Smooth muscle cell of the brain vasculature (primary cell): Measurements from ENCODE around the gene TCF12.

Experiments
- DNase-seq: peaks from one replicate; pipeline ENCODE4 v3.0.0-alpha.2; 2012; ENCODE audit warnings: low read depth, low spot score

TCF12 gene

DNA sequence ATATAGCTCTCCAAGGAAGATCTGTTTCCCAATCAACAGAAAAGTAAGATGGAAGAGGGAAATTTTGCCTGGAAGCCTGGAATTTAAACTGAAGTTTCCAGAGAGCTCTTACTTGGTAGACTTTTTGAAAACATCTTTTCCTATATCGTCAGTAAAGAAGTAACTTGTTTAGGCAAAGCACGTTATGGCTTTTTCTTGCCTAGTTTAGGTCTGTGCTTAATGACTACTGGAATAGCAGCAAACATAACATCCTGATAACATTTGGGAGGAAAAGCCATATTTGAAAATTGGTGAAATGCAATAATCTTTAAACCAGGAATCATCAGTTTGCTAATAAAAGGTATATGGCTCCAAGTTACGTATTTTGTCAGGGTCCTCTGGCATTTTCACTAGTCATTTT, 297.4 kb downstream of the TCF12 start:
- no peak for DNase-seq

DNA sequence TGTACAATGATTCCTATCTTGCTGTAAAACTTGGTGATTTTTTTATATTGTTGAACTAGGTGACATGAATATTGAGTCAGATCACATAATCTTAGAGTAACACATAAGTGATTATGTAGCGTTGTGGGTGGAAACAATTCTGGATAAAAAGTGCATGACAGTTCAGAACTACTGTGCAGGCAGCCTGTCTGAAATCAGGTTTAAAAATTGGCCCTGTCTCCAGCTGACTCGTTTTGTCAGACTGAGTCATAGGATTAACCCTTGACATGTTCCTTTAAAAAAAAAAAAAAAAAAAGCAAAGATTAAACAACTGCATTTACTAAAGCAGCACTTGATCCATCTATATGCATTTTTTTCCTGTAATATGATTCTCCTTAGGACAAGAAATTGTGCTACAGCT, 297.8 kb downstream of the TCF12 start:
- DNase-seq, result no peak

DNA sequence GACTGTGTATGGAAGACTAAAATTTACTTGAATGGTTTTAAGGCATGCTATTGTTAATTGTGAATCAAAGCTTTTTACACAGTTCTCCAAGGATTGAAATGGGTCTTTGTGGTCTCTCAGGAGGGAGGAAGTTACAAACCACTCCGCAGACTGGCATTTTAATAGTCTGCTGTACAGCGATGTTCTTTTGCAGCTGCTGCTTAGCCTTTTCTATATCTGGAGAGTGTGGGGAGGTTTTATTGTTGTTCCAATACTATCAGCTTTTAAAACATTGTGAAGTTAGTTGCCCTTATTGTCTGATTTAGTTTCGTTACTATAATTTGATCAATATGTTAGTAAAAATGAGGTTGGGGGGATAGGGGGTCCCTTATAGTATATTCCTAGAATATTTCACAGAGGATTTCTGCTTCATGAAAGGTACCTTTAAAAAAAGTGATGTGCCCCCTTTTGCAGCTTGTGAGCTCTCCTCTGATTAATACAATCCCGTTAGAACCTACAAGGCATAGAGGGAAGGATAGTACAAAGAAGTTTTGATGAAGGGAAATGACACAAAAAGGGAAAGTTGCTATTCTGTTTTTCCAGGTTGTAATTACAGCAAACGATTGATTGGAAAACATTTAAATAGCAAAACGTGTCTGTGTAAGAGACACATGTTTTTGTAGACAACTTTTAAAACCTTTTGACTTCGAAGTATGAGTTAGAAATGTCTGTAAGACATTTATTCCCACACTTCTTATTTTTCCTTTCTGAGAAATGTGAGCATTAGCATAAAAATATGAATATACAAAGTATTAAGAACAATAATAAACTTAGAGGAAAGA, 299.5 kb downstream of the TCF12 start:
- DNase-seq, result no peak

DNA sequence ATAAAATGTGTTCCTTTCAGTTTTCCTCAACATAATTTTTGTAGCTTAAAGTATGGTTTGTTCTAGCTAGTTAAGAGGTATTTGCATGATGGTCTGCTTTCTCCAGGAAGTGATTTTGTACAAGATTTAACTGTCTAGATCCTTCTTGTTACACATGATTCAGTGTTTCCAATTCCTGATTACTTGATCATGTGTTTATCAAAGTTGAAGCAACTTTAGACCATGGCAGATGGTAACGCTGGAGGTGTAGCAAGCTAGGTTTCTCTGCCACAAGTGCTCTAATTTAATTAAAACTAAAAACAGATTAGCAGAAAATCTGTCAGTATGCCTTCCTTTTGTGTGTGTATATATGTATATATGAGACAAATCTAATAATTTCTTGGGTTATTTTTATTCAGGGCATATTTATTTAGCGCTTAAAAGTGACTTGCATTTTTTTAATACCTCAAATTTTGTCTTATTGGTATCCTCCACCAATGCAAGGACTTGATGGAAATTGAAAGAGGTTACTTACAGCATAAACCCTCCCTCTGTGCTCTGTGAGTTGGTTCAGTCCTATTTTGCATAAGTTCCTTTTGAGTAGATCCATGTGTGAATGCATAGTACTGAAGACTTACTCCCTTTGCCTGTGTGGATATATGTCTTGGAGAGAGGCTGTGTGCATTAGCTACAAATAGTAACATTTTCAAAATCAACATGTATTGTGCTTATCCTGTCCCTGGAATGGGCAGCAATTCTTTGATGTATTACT, 300.6 kb downstream of the TCF12 start:
- DNase-seq, result peak; percentile 85

DNA sequence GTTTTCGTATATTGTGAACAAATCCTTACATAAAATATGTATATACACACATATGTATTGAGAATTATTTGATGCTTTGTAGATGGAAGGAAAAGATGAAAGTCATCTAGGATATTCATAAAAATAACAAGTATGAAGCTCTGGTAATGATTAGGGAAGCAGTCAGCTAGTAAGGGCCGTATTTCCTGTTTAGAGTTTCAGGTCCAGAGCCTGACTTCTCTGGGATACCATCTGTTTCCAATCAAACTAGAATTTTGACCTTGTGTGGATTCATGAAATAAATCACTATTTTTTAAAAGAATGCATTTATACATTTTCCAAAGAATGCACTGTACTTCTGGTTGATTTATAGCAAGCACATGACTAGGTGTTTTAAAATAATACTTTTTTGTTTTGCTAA, 301.8 kb downstream of the TCF12 start:
- no peak for DNase-seq

DNA sequence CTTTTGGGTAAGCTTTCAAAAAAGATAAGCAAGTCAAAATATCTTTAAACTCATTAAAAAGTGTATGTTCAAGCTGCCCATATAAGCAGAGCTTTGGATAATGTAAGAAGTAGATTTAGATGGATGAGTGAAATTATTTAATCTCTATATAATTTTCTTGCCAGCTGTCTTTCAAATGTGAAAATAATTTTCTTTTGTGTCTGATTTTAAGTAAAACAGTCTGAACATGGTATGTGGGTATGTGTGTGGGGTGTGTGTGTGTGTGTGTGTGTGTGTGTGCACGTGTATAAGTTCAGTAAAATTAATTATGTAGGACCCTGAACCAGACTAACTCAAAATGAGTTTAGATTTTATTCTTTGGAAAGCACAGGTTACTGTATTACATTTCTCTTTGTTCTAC, 302.7 kb downstream of the TCF12 start:
- DNase-seq, result no peak

DNA sequence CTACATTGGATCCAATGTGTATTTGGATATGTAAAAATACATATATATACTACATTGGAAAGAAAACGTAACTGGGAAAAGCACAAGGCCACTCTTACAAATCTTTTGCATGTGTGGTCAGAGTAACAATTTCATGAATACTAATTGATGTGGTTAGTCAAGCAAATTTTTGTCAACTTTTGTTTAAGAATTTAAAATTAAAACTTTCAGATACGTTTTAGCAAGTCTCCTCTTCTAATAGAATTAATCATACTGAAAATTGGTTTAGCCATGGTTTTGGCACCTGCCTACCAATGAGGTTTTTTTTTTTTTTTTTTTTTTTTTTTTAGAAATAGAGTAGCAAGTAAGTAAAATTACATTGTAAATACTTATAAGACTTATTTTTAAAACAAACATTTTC, 304.9 kb downstream of the TCF12 start:
- no peak for DNase-seq

DNA sequence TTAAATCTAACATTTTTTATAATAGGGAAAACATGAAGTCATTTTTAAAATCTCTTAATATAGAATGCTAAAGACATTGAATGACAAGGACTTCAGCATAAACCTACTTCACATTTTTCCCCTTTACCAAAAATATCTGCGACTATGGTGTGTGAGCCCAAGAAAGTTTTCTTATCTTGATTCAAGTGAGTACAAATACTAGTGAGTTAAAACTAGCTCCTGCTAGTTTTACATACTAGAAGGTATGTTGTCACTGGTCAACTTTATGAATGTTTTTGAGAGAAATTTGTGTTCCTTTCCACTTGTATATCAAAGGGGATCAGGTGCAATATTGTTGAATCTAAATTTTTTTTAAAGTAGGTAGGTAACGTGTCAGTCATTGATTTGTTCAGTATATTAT, 305.4 kb downstream of the TCF12 start:
- DNase-seq, result no peak

DNA sequence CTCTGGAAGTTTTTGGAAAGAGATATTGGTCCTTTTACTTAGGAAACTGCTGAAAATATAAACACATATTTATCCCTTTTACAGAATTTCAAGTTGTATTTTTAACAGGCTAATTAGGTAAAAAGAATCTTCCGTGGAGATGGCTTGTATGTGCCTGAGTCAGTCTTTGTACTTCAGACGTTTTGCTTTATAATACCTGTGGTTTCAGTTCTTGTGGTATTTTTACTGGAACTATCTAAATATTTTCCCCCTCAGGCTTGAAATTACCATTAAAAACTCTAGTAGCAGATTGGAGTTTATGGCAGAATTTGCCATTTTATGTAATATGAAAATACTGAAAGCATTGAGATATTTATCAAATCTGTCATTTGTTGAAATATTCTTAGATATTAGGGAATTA, 306.2 kb downstream of the TCF12 start:
- no peak for DNase-seq

DNA sequence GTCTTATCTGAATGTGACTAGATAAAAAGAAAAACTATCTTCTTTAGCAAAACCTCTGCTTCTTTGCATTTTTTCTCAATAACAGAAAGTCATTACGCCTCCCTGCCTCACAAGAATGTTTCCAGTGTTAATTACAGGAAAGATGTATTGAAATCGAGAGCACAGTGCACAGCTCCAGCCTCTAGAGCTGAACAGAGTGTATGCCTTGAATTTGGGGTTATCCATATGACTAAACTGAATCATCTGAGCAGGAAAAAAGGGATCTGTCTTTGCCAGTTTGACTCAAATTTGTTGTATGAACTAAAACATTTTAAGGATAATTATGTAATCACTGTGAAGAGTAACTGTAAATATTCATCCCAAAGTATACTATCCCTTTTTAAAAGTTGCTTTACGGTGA, 308.7 kb downstream of the TCF12 start:
- DNase-seq, result no peak

DNA sequence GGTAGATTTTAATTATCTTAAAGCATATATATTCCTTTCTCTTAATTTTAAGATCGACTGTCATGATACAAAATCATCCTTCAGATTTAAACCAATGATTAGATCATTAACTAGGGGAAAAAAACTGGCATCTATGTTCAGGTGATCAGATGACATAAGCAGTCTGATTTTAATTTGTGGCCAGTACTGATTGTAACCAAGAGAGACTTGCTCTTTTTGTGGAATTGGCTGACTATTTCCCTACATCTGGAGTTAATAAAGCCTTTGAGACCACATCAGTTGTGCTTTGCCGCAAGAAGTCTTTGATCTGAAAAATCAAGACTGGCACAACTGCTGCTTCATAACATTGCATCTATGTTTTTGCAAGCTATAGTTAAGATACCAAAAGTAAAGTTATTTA, 309.5 kb downstream of the TCF12 start:
- peak; percentile 85 for DNase-seq

DNA sequence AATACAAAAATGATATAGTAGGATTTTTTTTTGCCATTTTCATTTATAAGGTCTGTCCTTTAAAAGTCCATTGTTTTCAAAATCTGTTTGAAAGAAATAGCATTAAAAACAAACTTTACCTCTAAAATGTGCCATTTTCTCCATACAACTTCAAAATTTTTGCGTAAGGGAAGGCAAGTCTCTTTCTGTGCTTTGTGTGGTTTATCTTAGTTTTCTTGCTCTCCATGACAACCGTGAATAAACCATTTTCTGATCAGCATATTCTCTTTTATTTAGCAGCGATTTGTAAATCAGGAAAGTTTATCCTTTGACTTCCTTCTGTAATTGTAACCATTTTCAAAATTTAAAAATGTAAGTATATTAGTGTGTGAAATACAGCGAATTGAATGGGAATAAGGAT, 310.0 kb downstream of the TCF12 start:
- DNase-seq, result no peak

DNA sequence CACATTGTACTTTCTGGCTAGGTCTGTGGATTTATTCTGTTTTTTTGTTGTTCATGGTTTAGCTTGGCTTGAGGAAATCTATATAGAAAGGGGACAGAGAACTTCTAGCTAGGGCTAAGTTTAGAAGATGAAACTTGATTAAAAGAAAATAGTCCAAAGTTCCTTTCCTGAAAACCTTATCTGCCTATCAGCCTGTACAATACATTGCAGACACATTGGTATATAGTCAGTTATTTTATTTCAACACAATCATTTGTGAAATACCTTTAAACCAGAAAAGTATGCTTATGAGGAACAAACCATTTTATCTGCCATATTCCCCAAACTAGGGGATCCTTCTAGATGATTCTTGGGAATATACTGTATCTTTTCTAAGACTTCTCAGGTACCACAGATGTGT, 310.6 kb downstream of the TCF12 start:
- DNase-seq, result no peak

DNA sequence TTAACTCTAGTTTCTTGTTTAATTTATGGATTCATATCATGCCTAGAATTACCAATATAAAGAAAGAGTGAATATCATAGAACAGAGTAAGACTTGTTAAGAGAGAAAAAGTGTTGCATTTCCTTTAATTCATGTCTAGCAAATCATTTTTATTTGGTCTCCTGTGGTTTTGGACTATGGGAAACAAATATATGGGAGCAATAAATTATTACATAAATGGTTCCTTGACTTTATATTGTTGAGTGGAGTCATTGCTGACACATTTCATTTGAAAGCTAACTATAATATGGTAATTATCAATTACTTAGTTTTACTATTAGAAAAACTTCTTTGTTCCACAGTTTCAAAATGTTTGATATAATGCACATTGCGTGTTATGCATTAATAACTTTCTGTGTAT, 313.1 kb downstream of the TCF12 start:
- DNase-seq, result no peak

DNA sequence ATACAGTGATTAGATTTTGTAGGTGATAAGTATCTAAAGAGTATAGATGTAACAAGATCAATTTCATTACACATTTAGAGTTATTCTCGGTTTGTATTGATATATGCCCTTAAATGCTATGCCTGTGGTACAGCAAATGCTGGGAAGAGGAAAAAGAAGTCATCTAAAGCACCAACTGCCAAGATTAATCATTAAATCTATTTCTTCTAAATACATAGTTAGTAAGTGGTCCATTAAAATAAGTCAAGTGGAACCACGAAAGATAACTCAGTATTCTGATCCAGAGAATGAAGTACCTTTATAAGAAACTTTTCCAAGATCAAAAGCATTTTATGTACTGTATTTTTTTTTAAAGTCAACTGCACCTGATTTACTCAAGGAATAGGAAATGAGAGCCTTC, 315.7 kb downstream of the TCF12 start:
- no peak for DNase-seq

DNA sequence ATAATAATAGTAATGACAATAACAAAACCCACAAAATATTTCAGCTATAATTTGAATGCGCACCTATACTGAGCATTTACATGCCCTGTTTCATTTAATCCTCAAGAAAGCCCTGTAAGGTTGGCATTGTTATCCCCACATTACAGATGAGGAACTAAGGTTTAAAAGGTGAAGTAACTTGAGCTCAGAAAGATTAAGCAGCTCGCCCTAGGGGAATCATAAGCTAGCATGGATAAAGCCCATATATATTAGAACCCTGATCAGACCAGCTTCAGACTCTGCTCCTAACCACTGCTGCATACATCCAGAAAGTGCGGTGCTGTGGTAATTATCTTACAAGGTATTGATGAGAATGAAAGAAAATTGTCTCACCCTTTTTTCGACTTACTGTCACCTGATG, 316.7 kb downstream of the TCF12 start:
- DNase-seq, result no peak

DNA sequence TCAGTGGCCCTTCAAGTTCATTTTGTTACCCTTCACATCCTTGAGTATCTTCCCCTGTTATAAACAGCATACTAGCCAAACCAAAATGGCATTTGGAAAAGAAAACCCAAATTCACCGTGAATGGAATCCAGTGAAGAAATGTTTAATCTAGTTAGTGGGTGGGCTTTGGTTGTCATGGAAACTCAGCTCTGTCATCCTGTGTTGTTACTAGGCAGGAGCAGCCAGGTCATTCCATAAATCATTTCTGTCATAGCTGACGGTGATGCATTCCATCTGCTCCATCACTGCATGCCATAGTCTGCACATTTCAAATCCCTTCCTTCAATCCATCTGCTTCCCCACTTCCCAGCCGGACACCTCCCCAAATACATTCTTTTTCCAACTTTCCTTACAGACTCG, 317.4 kb downstream of the TCF12 start:
- no peak for DNase-seq

DNA sequence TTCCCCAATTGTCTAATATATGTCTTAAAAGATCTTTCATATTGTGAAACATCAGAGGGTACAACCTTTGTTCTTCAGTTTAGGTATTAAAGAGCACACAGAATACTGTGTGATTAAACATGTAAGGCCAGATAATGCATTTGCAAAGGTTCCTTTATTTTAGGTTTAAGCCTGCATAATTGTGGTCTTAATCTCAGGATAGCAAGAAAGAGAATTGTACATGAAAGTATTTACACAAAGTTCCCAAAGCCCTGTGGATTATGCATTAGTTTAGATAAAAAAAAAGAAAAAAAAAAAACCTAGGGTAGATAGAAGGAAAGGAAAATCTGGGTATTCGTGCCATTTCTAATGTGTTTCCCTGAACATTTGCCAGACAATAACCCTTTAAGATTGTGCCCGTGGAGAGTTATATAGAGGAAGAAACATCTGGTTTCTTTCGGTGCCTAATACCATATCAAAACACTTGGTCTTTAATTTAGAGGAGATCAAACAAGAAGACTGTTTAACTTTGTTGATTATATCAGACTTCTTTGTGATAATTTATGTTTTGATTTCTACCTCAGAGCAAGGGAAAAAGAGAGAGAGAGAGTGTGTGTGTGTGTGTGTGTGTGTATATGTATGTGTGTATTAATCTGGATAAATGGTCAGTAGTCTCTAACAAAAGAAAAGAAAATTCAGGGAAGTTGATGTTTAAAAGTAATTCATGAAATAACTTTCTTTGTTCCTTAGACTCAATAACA, 318.3 kb downstream of the TCF12 start:
- no peak for DNase-seq

DNA sequence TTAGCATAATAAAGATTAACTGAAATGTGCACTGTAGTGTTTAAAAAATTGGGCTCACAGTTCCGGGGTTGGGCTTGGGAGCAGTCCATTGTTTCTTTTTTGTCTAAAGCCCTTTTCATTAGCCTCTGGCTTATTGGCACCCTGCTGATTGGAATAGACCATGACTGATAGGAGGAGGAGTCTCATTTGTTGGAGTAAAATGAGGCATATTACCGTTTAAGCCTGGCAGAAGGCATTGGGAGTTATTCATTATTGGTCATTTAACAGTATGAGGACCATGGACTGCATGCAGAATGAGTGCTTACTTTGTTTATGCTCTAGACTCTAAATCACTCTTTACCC, 318.8 kb downstream of the TCF12 start:
- DNase-seq, result no peak

DNA sequence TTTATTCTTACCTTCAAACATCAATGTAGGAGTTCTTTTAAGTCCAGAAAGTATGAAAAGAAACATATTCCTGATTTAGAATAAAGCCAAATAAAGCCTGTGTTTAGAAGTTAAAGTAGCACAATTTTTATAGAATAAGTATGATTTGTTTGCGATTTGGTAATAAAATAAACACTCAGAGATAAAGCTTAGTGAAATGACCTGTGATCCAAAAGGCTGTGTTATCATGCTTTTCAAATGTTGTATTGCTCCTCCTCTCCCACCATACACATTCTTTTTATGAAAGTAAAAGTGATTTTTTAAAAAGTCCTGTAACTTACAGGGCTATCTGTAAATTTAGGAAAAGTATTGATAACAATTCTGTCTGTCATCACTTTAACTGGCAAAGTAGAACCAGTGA, 319.2 kb downstream of the TCF12 start:
- DNase-seq, result no peak

DNA sequence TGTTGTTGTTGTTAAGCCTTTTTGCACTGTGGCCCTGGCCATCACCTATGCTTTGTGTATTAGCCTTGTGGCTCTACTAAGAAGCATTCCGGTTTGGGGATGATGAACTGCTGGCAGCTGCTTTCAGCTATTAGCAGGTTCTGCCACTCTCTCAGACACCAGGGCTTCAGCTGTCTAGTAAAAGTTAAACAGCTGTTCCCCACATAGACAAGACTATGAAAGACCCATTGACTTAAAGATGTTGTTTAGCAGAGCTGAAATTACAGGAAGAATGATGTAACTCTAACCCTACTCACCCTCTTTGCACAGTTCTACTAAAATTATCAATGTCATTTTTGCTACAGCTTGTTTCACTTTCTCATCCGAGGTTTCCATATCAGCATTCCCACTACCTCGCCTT, 326.7 kb downstream of the TCF12 start:
- DNase-seq, result no peak

DNA sequence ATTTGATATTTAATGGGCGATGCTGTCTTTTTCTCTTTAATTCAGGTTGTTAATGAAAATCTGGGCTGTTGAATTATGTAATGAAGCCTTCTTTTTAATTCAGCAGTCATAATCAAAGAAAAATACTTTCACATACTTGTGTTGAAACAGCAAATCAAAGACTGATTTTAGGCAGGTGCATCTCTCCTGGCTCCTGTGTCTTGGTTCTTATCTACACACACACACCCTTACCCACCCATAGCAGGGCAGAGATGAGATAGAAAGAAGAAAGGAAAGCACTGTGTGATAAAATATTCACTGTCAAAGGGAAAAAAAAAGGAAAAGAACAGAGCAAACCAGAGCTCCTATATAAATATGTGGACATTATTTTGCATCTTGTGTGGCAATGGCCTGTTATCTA, 327.3 kb downstream of the TCF12 start:
- no peak for DNase-seq

DNA sequence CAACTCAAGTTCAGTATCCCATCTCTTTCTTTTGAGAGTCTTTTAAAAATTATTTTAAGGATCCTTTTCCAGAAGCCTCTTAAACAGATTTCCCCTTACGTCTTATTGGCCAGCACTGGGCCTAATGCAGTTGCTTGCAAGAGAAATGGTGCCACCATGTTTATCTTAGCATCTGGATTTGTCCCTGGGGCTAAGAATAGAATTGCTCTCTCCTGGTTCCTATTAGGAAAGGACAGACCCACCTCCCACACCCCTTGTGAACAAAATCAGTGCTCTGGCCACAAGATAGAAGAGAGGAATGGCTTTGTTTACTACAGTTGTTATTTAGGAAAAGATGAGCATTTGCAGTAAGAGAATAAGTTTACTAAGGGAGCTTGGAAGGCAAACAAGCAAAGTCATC, 329.6 kb downstream of the TCF12 start:
- no peak for DNase-seq
